Activated CD4-positive, alpha-beta T cell treated with anti-CD3 and anti-CD28 coated beads for 1 hour (primary cell): ENCODE results near the gene GPRIN1.

Source experiments
- DNase-seq: peaks from one replicate; pipeline ENCODE4 v3.0.0-alpha.2; 2020

GPRIN1 gene

DNA sequence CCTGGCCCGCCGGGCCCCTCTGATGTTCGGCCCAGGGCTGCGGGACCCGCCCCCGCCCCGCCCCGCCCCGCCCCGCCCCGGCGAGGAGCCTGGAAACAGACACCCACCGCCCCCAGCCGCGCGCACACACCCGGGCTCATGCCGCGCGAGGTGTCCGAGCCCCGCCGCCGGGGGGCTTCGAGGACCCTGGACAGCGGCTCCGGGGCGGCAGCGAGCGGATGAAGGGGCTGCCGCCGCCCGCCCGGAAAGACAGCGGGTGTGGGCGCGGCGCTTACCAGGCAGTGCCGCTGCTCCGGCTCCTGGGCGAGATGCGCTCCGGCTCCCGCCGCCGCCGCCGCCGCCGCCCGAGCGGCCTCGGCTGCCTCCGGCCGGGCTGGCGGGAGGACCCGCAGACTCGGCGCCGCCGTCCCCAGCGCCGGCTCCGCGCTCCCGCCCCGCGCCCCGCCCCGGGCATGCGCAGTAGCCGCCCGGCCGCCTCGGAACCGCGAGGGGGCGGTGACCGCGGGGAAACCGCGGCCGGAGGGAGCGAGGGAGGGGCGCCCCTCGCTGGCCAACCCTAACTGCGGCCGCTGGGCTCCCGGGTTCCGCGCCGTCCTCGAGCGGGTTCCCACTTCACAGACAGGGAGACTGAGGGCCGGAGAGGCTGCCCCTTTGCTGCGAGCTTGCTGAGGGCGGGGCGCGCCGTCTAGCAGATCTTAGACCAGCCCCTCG, at the start of gene GPRIN1:
GPRIN1 (minus strand) TSS at position 433 of the 711 bp plus-strand sequence. CDS start 10,322 bp downstream, outside the sequence.
- peak; percentile 21 for DNase-seq

DNA sequence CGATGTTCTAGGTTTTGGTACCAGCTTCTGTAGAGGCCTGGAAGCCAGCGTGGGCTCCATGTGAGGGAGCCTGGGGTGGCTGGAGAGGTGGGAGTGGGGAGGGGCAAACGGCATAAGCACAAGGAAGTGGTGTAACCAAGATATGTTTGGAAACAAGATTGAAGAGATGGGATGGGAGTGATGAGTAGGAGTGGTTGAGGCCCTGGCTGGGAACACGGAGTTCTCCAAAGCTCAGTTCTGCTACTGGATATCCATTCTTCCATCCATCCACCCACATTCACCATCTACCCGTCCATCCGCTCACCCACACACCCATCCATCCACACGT, 49.5 kb upstream of the GPRIN1 start:
- DNase-seq, result no peak

DNA sequence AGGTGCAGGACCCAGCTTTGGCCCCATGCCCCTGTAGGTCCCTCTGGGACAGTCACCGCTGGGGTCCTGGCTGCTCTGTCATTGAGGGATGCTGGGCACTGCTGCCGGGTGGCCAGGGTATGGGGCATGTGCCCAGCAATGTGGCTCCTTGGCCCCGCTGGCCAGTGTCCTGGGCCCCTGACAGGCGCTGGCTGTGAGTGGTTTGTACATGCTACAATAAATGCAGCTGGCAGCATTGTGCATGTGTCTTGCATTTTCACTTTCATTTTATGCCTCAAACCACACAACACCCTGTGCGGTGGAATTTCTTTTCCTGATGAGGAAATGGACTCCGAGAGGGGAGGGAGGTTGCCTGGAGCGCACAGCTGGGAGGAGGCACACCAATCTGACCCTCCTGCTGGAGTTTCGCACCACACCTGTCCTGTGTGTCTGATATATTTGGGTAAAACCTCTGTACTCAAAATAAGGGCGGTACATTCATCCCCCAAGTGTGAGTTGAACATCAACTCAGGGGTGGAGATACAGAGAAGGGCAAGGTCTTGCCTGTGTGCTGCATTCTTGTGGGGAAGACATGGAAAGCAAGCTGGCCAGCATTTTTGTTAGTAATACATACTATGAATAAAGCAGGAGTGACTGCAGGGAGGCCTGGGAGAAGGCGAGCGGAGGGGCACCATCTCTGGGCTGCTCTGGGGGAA, 49.0 kb upstream of the GPRIN1 start:
- DNase-seq, result no peak

DNA sequence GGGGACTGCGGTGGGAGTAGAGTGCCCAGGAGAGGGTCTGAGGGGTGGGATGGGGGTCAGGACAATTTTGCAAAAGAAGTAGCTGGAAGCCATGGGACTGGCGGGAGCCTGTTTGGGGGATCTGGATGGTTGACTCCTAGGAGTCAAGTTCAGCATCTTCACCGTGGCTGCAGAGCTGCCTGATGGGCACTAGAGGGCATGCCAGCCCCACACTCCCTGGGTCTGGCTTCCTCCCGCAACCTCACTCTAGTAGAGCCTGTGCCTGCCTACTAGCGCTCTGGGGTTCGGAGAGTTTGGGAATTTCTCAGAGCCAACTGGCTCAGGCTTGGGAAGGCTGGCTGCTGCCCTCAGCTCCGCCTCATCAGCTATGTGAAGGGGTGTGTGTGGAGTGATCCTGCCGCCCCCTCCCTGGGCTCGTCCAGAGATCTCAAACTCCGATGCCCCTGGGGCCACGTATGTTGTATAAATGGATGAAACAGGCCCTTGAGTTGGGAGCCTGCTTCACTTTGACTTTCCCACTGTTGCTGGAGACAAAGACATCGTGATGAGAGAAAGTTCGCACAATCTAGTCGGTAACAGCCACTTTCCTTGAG, 48.1 kb upstream of the GPRIN1 start:
- peak; percentile 43 for DNase-seq

DNA sequence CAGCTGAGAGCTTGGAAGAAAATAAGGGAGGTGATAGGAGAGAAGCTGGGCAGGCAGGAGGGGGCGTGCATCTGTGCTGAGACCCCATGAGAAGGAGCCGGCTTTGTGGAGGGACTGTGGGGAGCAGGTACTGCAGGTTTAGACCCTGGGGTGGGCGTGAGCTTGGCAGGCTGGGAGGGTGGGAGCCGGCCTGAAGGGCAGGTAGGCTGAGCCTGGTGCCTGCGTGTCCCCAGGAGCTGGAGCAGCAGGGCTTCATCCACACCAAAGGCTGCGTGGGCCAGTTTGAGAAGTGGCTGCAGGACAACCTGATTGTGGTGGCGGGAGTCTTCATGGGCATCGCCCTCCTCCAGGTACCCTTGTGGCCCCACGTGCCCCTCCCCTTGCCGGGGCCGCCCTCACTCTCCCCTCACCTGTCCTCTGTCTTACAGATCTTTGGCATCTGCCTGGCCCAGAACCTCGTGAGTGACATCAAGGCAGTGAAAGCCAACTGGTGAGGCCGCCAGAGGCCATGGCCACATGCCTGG, 46.6 kb upstream of the GPRIN1 start:
- no peak for DNase-seq

DNA sequence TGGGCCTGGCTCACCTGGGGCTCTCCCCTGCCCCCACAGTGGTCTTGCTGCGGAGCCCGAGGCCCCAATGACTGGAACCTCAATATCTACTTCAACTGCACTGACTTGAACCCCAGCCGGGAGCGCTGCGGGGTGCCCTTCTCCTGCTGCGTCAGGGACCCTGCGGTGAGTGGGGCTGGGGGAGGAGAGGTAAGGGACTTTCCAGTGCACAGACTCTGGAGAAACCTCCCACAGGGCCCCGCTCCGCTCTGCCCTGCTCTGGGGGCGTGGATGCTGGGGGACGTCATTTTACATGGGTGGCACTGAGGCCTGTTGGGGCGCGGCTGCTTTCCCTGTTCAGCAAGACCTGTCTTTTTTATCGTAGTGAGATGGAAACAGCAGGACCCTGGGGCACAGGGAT, 44.9 kb upstream of the GPRIN1 start:
- no peak for DNase-seq

DNA sequence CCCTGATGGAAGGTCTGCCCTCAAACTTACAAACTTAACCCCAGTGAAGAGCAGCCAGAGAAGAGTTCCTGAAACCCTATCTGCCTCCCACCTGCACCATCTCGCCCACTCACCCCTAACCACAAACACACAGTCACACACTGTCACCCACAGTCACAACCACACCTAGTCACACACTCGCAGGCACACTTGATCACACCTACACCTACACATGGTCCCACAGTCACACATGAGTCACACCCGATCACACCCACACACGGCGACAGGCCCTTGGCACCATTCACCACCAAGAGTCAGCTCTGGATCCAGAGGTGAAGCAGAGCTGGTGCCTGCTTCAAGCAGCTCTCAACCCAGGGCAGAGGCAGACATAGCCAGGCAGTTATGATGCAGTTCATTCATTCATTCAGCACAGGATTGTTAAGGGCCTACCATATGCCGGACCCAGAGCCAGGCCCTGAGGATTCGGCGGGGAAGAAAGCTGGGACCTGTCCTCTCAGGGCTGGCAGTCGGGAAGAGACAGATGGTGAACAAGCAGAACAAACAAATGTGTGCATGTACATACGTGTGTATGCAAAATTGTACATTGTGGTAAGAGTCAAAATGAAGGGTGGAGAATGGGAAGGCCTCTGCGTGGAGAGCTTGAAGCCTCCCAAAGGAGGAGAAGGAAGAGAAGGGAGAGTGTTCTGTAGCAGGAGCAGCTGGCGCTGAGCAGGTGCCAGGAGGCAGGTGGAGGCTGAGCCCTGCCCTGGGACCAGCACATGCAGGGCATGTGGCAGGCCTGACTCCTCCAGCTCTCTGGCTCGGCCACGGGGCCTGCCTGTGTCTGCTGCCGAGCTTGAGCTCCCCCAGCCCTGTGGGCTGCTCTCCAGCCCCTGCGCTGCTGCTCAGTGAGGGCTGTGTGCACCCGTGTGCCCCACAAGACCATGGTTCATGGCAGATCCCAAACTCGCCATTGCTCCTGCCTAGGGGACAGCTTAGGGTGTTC, 43.7 kb upstream of the GPRIN1 start:
- DNase-seq, result peak; percentile 47

DNA sequence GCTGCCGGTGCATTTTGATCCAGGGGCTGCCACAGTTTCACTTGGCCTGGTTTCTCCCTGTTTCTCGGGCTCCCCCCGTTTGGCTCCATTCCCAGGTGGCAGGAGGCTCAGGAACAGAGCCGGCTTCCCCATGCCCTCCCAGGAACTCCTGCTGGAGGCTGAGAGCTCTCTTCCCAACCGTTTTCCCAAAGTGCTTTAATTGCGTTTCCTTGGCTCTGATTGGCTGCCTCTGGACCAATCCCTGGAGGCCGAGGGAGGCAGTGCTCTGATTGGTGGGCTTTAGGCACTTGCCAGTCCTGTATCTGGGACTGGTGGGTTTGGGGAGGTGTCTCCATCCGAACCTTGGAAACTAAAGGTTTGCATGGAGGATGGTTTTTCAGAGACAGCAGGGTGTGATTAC, 42.2 kb upstream of the GPRIN1 start:
- DNase-seq, result no peak

DNA sequence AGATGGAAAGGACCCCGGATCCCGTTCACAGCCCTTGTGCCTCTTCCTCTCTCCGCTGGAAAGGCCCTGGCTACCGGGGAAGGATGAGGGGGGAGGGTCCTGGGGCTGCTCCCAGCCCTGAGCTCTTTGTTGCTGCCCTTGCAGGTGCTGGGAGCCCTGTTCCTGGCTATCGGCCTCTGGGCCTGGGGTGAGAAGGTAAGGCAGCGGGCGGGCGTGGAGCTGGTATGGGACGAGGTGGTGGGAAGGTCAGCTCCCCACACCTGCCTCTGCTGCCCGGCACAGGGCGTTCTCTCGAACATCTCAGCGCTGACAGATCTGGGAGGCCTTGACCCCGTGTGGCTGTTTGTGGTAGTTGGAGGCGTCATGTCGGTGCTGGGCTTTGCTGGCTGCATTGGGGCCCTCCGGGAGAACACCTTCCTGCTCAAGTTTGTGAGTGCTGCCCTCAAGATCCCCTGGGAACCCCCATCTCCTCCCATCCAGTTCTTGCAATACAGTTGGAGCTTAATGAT, 41.6 kb upstream of the GPRIN1 start:
- DNase-seq, result no peak

DNA sequence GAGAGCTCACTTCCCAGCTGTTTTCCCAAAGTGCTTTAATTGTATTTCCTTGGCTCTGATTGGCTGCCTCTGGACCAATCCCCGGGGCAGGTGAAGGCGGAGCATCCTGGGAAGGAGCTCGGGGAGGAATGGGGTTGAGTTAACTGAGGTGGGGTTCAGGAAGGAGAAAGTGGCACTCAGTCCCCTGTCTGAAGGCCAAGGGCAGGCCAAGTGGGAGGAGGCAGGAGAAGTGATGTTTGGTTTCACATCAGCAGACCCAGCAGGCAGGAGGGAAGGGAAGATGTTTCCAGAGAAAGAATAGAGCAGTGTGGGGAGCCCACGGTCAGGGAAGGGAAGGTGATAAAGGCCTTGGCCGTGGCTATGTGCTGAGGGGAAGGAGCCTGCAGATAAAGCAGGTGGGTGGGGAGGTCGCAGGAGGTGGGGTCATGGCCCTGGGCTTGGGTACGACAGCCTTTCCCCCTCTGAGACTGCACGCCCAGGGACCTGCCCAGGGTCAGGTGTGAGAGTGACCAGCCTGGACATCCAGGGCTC, 40.5 kb upstream of the GPRIN1 start:
- no peak for DNase-seq

DNA sequence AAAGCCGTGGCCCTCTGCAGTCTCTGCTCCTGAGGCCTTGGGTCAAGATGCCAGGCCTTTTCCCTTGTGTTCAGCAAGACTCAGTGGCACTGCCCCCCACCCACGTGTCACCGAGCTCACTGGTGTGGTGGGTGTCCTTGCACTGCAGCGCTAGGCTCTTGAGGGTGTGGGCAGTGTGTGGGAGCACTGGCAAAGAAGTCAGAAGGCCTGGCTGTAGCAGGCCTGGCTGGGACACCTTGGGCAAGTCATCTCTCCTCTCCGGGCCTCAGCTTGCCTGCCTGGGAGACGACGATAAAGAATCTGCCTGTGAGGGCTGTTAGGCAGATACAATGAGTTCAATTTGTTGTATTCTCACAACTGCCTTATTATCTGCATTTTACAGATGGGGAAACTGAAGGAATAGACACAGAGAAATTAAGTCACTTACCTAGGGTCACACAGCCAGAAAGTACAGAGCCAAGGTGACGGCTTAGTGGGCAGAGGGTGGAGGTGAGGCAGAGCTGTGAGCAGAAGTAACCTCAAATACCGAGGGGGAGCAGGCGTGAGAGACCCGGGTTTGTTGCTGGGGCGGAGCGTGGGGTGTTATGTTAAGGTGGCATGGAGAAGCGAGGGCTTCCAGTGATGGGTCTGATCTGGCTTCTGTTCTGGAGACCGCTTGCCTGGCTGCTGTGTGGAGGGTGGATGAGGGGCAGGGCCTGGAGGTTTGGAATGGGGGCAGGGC, 38.7 kb upstream of the GPRIN1 start:
- DNase-seq, result no peak

DNA sequence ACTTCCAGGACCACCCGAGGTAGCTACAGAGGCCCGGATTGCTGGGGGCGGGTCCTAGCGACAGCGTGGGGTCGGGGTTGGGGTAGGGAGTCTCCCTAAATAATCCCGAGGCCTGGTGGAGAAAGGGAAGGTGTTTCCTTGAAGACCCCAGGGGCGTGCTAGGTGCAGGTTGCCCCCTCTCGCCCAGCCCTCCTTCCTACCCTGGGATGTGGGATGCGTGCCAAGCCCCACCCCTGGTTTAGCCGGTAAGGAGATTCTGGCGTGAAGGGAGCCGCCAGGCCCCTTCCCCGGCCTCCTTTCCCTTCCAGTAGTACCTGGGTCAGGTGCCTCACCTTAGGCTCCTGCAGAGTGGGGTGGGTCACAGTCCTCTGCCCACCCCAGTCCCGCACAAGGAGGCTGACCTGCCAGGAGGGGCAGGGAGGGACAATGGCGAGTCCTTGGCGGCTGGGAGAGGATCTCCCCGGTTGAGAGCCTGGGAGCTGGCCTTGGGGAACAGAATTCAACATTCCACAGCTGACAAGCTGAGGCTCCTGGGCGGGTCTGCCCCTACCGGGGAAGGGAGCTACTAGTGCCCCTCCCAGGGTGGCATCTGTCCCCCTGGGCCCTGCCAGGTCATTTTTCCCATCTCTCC, 38.0 kb upstream of the GPRIN1 start:
- DNase-seq, result no peak

DNA sequence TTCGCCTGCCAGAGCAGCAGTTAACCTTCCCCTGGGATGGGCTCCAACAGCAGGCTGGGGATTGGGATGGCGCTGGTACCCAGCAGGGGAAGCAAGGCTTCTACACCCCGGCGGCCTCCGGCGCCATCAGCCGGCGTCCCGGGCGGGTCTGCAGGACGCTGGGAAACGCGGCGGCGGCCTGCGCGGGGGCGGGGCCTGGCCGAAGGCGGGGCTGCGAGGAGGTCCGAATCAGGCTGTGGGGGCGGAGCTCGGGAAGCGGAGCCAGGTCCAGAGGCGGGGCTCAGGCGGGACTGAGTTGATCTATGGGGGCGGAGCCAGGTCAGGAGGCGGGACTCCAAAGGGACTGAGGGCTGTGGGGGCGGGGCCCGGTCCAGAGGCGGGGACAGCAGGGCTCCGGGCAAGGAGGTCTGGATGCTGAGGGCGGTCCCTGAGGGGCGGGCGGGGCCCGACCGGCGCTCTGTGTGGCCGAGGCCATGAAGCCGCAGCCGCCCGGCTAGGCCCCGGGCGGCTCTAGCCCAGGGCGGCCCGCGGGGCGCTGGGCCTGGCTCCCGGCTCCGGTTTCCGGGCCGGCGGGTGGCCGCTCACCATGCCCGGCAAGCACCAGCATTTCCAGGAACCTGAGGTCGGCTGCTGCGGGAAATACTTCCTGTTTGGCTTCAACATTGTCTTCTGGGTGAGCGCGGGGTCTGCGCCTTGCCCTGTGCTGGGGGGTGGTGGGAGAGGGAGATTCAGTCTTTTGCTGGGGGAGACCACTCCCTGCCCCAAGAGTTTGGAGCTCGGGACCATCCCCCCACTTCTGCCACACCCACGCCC, 37.3 kb upstream of the GPRIN1 start, which contains the start of gene TSPAN17:
TSPAN17 (plus strand) TSS at position 455 of the 813 bp plus-strand sequence; CDS start at position 587, 132 bp downstream.
- DNase-seq, result peak; percentile 96

DNA sequence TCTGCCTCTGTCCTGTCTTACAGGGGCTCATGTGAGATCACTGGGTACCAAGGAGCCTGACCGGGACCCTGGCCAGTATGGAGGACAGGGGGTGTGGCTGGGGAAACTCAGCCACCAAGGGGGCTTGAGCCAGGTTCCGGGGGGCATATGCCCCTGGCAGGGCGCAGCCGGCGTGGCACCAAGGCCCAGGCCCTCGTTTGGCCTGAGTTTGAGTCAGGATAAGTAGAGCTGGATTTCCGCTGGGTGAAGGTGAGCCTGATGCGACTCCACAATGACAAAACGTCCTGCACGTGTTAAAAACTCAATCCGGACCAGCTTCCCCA, 36.7 kb upstream of the GPRIN1 start:
- DNase-seq, result no peak

DNA sequence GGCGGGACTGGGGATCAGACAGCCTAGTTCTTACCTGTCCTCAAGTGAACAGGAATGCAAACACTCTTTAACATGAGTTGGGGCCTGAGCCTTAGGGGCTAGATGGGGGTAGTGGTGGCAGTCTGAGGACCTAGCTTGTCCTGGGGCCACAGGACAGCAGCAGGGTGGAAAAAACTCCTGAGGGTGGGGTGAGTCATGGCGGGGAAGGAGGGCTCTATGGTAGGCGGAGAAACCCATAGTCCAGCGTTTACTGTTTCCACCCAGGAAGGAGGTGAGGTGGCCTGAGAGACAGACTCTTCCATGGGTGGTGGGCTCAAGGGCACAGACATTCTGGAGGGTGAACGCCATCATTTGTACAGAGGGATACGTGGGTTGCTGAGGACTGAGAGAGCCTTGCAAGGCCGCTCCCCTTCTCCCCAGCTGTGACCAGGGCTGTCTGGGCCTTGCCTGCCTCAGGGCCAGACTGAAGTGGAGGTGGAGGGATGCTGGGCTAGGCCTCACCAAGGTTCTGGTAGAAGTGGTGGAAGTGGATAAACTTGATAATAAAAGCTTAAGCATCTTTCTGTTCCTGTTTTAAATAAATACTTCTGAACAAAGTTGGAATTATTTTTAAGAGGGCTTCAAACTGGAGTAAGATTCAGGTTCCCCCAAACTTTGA, 36.2 kb upstream of the GPRIN1 start:
- no peak for DNase-seq

DNA sequence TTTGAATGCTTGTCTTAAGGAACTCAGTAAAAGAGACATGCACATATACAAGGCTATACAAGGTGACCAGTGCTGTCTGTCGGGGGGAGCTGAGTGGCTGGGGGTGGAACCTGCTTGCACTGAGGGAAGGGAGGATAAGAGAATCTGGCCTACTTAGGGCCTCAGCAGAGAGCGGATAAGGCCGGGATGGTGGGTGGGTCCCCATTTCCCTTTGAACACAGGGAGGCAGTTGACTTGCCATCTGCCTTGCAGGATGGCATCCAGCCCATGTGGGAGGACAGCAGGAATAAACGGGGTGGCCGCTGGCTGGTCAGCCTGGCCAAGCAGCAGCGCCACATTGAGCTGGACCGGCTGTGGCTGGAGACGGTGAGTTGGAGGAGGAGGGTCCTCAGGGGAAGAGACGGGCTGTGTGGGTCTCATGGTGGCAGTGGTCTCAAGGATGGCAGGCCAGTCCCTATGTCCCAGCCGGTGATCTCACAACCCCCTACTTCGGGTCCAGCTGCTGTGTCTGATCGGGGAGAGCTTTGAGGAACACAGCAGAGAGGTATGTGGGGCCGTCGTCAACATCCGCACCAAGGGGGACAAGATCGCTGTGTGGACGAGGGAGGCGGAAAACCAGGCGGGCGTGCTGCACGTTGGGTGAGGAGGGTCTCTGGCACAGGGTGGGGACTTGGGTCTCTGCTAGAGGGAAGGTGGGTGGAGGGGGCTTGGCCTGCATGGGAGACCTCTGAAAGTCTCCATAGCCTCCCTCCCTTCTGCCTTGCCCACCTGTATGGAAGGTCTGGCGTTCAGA, 35.1 kb upstream of the GPRIN1 start:
- no peak for DNase-seq

DNA sequence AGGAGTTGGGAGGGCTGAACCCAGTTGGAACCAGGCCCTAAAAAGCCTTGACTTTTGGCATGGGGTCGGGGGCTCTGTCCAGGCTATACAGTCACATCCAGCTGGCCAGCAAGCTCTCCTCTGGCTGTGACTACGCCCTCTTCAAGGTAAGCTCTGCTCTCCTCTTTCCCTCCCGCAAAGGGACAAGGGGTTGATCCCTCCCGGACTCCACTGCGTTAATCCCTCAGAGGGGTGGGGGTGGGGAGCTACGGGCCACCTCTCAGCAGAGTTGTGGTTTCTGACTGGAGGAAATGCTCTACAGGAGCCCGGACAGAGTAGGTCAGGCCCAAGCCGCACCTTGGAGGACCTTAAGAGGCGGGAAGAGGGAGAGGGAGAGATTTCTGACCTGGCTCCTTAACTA, 34.3 kb upstream of the GPRIN1 start:
- DNase-seq, result no peak

DNA sequence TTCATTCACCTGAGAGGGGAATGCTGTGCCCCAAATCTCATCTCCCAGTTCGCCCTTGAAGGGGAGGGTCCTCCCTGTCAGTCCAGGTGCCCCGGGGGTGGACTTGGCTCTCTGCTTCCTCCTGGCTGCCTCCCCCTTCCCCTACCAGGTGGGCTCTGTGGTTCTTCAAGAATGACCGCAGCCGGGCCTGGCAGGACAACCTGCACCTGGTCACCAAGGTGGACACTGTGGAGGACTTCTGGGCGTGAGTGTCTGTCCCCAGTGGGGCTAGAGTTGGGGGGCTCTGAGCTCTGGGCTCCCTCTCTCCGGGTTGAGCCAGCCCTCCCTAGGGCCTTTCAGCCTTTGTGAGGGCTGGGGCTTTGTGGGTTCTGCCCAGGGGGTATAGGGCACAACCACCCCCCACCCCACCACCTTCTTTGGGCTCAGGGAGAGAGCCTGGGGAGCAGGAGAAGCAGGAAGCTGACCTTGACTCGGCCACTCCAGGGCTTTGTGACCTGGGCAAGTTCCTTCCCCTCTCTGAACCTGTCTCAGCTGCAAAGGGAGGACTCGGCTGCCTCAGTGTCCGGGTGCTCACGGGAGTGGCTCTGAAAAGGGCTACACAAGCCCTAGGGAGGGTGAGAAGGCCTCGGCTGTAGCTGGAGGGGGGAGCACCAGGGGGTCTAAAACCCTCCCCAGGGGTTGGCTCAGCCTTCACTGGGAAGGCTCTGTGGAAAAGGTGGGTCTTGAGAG, 33.7 kb upstream of the GPRIN1 start:
- DNase-seq, result no peak
